CD4-positive, alpha-beta T cell treated with Interleukin-6 at 100 ng/mL for 8 hours (primary cell): ENCODE results near the gene SUPT7L.
A peak's percentile ranks its signal among the peaks of the same experiment; 100 is the strongest.
"Not testable (repeated sequence)": the region's sequence is repeated elsewhere in the genome, so short reads cannot be mapped to it uniquely, and the experiment has no call there.

Experiments used
- DNase-seq: peaks from one replicate; pipeline ENCODE4 v3.0.0-alpha.2; 2020; ENCODE audit warnings: mixed read lengths, low spot score

SUPT7L gene

DNA sequence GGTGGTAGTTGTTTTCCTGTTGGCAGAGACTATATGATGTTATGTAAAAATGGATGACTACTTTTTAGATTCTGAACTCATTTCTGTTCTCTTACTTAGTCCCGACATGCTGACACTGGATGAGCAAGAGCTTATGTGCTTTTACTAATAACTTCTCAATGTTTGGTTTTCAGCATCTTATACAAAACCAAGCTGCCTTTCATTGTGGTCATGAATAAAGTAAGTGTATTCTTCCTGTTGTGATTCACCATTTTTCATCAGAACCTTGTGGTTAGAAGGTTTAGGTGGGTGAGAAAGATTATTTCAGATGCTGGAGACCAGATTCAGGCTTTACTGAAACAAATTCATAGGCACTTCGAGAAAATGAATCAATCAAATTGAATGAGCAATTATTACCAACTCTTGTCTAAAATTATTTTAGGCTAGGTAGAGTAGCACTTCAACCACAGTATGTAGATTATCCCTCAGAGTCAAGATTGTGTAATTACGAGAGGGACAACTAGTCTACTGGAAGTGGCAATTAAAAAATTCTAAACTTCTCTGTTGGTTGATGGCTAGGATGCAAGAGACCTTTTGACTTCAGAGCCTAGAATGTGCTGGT lies 25.3 kb downstream of the SUPT7L start:
- DNase-seq = peak; percentile 6

DNA sequence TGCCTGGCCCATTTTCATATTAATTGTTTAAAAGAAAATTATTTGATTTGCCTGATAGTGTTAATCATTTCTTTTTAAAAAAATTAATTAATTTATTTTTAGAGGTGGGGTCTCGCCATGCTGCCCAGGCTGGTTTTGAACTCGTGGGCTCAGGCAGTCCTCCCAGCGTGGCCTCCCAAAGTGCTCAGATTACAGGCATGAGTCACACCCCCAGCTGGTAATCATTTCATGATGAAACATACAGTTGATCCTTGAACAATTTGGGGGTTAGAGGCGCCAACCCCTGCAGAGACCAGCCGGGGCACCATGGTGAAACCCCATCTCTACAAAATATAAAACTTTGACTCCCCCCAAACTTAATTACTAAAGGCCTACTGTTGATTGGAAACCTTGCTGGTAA lies 26.6 kb downstream of the SUPT7L start:
- DNase-seq = no peak

DNA sequence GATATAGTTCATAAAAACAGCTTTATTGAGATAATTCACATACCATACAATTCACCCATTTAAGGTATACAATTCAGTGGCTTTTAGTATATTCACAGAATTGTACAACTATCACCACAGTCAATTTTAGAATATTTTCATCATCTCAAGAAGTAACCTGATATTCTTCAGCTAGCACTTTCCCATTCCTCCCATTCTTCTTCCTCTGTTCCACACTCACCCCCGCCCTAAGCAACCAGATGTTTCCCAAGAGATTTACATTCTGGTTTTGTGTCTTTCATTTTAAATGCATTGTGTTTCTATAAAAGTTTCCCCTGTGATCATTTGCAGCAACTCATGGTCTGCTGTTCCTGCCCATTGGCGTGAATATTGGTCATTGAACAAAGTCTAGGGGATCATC lies 29.1 kb downstream of the SUPT7L start:
- DNase-seq = no peak

DNA sequence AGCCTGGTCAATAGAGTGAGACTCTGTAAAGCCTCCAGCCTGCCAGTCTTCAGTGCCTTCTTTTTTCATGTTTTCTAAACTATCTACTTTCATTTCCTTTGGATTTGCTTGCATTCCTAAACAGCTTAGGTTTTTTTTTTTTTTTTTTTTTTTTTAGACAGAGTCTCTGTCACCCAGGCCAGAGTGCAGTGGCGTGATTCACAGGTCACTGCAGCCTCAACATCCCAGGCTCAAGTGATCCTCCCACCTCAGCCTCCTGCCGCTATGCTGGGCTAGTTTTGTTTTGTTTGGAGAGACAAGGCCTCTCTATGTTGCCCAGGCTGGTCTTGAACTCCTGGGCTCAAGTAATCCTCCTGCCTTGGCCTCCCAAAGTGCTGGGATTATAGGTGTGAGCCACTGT lies 33.2 kb downstream of the SUPT7L start:
- not testable (repeated sequence) for DNase-seq

GRCh38 chr2:27628767-27629709 lies 34.4 kb downstream of the SUPT7L start, which contains the start of the genes CCDC121 and GPN1:
Gene CCDC121, minus strand, starts transcription at chr2:27629012. Its CDS starts 1,213 bp downstream, at chr2:27627799.
Gene GPN1, plus strand, starts transcription at chr2:27629050. Its CDS starts 9 bp downstream, at chr2:27629059.
- DNase-seq = peak; percentile 93

DNA sequence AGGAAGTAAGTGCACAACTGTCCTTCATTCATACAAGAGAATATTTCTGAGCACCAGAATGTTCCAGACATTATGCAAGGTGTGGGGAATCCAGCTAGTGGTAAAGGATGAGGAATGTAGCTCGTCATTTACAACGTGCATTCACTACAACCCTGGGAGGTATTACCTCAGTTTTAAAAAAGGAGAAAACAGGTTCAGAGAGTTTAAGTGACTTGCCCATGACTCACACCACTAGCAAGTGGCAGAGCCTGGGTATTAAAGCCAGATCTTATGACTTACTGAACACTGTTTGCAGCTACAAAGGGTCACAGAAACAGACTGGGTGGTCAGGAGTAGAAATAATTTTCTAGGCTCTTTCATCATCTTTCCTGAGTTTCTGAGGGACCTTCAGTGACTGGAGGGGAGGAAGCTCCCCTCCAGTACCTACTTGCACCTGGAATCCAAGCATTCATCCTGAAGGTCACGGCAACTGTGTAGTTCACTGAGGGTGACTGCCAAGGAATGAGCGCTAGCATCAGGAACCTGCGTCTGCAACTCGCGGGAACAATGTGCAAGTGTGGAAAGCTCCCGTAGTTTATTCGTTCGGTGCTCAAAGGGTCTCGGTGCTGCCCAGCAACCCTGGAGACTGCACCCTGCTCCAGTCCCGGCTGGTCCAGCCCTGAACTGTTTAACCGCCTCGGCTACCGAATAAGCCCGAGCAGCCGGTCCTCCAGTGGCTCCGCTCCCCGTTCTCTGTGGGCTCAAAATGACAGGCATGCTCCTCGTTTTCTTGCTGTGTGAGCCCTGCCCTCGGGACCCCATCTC lies 35.2 kb downstream of the SUPT7L start:
- no peak for DNase-seq

DNA sequence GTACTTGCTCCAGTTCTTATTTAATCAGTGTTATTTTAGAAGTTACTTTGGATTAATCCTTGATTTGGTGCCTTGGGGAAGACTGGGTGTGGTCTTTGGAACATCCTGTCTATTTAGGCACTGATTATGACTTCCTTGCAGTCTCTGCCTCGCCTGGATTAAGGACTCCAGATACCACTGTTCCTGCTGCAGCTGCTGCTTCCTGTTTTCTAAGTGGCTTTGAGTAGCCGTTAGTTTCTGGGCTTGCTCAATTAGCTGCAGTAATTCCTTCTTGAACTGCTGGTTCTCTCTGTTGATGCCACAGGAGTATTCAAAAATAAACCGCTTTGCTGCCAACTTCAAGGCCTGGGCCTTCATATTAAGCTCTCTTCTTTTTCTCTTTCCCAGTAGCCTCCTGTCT lies 36.5 kb downstream of the SUPT7L start:
- DNase-seq = not testable (repeated sequence)

GRCh38 chr2:27626323-27626722 lies 37.1 kb downstream of the SUPT7L start:
- not testable (repeated sequence) for DNase-seq

DNA sequence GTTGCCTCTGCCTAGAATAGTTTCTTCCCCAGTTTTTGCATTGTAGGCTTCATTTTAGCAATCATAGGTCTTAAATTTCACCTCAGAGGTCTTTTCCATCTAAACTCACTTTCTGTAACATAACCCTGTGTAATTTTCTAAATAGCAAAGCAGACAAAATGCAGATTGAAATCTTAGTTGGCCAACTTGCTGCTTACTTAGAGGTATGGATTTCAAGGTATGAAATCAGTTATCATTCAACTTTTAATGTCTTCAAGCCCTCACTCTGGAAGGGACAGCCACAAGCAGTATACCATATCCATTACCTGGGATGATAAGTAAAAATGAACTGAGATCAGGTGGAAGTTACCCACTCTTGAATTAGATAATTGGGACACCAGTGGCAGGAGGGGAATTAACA lies 38.5 kb downstream of the SUPT7L start:
- DNase-seq = no peak

DNA sequence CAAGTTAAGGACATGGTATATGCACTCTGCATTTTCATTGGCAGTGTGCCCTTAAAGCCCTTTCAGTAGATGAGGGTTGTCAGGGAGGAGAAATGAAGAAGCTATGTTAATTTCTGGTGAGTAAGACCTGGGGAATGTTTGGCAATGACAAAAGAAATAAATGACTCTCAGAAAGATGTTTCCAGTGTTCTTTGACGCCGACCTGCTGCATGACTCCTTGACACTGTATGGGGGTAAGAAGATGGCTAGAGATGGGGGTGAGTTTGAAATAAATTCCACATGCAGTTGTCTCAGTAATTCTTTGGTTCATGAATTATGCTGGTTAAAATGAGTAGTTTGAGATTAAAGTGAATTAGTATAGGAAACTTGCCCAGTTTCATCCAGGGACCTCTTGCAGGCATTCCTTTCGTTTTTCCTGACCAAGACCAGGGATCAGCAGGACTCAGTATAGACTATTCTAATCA lies 40.5 kb downstream of the SUPT7L start:
- no peak for DNase-seq

DNA sequence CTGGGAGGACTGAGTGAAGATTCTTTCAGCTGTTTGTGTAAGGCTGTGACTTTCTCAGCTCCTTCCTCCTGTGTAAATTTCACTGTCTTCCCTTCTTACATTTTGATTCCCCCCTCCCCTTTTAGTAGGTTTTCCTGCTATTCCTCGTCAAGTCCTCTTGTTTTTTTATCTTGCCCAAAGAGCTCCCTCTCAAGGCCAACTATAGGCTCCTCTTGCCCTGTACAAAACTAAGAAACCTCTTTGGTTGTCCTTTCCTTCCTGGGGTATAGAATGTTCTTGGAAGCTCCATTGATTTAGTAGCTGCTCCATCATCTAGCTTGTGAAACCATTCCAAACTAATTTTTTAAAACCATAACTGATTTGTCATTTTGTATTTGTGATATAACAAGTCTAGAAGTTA lies 41.9 kb downstream of the SUPT7L start:
- no peak for DNase-seq

- DNase-seq = no peak
Measured at GRCh38 chr2:27615316-27615715, 48.1 kb downstream of the SUPT7L start.

DNA sequence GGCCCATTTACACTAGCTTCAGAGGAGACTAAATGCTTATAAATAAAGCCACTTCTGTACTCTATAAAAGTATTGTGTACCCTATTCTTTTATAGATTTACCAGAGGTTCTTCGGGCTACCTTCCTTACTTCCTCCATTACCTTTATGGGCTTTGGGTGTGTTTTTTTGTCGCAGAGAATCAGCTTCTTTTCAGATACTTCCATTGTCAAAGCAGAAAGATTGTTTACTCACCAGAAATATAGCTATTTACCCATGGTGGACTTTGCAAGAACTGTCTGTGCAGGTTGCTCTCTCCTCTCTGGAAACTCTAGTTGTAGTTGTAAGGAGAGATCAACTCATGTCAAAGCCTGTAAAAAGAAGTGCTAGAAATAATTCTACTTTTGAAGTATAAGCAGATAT lies 49.4 kb downstream of the SUPT7L start:
- DNase-seq = no peak

DNA sequence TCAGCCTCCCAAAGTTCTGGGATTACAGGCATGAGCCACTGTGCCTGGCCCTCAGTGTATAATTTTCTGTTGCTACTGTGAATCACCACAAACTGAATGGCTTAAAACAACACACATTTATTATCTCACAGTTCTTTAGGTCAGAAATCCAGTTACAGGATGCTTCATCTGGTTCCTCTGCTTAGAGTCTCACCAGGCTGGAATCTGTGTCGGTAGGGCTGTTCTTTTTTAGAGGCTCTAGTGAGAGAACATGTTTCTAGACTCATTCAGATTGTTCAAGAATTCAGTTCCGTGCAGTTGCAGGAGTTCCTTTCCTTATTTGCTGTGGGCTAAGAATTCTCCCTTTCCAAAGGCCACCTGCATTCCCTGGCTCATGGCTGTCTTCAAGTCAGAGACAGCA lies 56.8 kb downstream of the SUPT7L start:
- DNase-seq = no peak
